Upper lobe of left lung (tissue), 4 donors: ENCODE measurements around the gene PIK3CD.

Experiments
- EP300 ChIP-seq, 4 donors: sonication (generic); formaldehyde crosslinking; IDR thresholded peaks; one replicate each; pipeline ENCODE4 v1.5.1; 2017; ENCODE audit warnings: antibody characterized with exemption in 4 of 4, control low read depth in 2 of 4
- POLR2A ChIP-seq, 4 donors: fragments of 450-650 bp; IDR thresholded peaks; one replicate each; pipeline ENCODE4 v1.5.1; 2016 to 2017; ENCODE audit warnings: antibody characterized with exemption in 4 of 4, mild to moderate bottlenecking in 2 of 4

GRCh38 chr1:9696793-9697192 lies 45.3 kb downstream of the PIK3CD start:
- TF ChIP-seq POLR2A (IDR thresholded peaks at IDR 0.05) (no peak), EP300 (IDR thresholded peaks at IDR 0.05) (no peak)
